ENCODE data around the gene HOXA13.

HOXA13 gene

DNA sequence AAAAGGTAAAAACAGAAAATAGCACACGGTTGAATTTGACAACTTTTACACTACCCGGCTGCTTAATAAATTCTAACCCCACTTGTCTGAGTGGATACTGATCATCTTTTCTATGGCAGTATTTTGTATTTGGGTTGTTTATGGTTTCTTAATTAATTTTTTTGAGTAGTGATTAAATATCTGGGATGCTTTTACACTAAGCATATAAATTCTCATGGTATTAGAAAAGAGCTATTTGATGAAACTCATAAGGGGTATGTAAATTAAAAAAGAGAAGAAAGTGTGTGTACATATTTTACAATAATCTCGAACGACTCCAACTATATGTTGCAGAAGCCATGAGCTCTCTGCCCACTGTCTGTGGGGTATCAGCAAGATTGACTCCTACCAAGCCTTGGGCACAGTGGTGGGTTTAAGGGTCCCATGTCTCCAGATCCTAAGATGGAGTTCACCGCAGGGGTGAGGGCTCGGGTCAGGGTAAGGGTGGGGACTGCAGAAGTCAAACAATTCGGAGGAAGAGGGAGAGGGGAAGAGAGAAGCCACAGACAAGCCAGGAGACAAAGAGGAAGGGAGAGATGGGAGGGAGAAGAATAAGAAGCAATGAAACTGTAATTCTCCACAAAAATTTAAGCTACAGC lies 7.6 kb upstream of the HOXA13 start:
- no peak for DNase-seq (ENCODE audit: low read depth in 3 of 3)

GRCh38 chr7:27205325-27206280 lies 5.7 kb upstream of the HOXA13 start:
- no peak for DNase-seq (ENCODE audit: low read depth in 3 of 3)

GRCh38 chr7:27204851-27205322 lies 5.0 kb upstream of the HOXA13 start:
- no peak for DNase-seq (ENCODE audit: low read depth in 3 of 3)

DNA sequence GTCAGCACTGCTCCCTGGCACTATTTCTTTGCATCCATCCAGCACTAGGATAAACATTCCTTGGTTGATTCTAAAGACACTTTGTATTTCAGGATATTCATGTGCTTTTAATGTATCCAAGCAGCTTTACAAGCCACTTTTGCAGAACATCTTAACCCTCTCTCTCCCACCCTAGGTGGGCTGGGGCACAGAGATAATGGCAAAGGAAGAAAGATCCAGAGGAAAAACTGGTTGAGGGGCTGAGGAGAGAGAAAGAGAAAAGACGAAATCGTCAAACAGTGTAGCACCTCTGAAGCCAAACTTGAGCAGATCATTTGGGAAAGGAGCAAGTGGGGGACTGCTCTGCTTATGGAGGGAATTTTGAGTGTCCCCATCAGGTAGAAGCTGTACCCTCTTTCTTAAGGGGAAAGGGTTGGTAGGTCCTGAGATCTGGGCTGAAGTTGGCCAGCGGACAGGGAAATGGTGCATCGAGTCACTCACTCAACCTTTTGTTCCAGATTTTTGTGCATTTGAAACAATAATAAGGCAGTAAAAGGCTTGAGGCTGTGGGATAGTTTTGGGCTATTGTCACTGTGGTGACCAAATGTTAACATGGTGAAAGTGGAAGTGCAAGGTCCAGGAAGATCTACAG lies 4.2 kb upstream of the HOXA13 start:
- DNase-seq (ENCODE audit: low read depth in 3 of 3) = no peak

- no peak for DNase-seq (ENCODE audit: low read depth in 3 of 3)
Measured at GRCh38 chr7:27203365-27203953, 3.6 kb upstream of the HOXA13 start.

DNA sequence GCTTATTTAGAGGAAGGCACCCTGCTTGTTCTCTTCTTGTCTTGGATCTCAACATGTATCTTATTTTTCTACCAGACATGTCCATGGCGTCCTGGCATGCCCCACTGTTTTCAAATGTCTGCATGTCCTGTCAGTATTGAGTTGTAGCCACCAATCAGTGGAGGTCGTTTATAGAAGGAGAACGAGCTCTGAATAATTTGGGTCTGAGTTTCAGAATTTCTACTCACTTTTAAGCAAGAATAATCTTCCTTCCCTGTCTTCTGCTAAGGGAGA lies 2.9 kb upstream of the HOXA13 start:
- DNase-seq (ENCODE audit: low read depth in 3 of 3) = no peak

DNA sequence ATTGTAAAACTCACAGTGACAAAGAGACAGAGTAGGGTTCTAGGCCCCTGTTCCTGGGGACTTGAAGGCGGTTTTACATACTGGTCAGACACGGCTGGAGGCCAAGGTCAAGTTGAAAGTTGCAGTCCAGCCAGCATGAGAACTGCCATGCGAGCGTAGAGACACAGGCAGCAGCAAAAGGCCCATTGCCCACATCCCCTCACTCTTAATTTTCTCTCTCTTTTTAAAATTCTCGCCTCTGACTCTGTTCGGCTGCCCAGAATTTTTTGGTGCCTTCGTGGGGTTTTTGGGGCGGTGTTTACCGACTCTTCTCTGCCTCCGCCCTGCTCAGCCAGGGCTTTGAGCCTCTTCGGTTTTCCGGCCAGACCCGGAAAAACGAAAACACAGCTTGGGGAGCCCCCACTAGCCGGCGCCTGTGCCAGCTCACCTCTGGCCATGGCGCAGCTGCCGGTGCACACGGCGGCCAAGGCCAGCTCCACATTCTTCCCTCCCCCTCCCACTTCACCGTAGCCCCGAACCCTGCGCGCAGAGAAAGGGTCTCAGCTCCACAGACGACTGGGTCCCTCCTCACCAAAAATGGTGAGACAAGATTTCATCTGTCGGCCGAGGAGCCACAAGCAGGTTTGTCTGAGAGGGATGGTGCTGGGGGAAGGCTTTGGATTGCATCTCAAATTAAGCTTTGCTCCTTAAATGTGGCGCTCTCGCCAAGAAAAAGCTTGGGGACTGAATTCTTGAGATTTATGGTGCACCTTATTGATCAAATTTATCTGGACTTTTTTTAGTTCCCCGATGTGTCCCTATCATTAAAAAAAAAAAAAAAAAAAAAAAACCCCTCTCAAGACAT lies 2.3 kb upstream of the HOXA13 start:
- DNase-seq (ENCODE audit: low read depth in 3 of 3) = no peak

- no peak for DNase-seq (ENCODE audit: low read depth in 3 of 3)
Measured at GRCh38 chr7:27201580-27202017, 1.7 kb upstream of the HOXA13 start.

DNA sequence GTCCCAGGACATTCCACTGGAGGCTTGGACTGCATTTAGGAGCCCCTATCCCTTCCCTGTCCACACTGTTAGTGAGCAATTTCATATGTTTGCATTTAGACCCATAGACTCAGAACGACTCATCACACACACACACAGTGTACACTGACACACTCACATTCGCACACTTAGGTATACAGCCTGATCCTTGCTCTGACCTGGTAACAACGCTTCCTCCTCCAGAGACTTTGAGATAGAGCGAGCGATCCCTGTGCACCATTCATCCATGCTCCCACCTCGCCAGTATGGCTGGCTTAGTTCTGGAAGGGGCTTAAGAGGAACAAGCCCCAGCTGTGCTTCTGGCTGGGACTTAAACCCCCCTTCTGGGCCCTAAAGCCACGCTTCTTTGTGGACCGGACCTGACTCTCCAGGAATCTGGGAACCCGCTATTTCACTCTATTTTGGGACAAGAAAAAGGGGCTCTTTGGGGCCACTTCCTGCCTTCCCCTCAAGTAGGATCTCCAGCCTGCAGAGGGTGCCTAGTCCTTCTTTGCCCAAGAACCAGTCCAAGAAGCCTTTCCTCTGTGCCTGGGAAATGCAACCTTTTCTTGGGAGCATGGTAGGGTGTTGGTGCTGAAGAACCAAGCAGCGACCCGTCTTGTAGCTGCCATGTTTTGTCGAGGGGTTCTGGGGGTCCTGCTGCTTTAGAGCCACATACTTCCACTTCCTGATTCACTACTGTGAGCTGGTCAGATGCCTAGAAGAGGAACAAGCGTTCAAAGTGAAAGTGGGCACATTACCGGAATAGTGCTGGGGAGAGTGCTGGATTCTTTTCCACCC lies 1.1 kb upstream of the HOXA13 start:
- DNase-seq (ENCODE audit: low read depth in 3 of 3) = no peak

GRCh38 chr7:27198871-27199801 lies 755 bp downstream of the HOXA13 start:
- DNase-seq (ENCODE audit: low read depth in 3 of 3) = no peak

DNA sequence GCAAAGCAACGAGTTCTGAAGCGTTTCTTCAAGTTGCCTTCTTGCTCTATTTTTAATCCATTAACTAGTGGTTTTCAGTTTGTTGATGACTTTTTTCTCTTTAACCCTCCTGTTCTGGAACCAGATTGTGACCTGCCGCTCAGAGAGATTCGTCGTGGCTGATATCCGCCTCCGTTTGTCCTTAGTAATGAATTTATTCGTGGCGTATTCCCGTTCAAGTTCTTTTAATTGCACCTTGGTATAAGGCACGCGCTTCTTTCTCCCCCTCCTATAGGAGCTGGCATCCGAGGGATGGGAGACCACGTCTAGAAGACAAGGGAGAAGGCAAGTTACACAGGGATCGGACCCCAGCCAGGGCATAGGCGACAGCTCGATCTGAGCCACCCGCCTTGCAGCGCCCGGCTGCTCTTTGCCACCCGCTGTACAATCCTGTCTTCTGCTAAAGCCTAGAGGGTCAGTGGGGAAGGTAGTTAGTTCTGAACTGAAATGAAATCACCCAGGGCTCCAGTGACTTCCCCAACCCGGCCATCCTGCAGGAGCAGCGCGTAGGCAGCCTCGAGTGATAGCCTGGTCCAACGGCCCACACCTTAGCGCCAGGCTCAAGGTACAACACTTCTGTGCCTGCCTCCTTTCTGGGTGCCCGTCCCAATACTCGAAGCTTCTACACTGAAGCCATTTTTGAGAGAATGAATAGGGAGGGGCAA lies 1.6 kb downstream of the HOXA13 start:
- no peak for DNase-seq (ENCODE audit: low read depth in 3 of 3)

GRCh38 chr7:27197137-27198042 lies 2.5 kb downstream of the HOXA13 start:
- DNase-seq (ENCODE audit: low read depth in 3 of 3) = no peak

DNA sequence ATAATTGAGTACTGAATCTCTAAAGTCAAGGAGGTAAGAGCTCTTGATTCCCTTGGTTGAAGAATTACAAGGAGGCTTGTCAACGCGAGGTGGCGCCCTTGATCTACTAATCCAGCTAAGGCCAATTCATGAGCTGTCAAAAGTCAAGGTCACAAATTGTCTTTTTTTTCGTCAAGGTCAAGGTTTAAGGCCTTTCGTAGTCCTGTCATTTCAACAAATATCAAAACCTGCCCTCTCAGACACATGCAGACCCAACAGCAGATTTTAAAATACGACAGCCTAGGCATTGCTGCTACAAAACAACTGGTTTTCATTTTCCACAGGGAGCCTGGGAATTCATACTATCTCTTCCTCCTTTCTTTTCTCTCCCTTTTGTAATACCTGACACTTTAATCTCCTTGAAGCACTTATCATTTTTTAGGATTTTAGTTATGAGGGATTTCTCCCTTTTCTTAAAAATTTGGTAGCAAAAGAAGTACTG lies 3.6 kb downstream of the HOXA13 start:
- DNase-seq (ENCODE audit: low read depth in 3 of 3) = peak; percentile 69 to 76 (median 76)

- no peak for DNase-seq (ENCODE audit: low read depth in 3 of 3)
Measured at GRCh38 chr7:27194686-27195379, 5.1 kb downstream of the HOXA13 start.

DNA sequence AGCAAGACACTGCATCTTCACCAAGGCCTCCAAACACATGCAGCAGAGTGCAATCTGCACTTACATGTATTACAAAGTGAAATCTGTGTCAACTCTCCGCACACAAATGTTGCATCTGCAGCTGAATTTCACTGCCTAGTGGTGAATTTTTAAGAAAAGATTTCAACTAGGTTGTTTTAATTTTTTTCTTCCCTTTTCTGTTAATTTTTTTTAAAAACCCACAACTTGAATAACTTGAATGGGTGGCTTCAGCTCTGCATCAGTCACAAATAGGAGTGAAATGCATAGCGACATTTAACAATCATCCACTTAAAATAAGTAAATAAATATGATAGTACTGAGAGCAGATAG lies 5.9 kb downstream of the HOXA13 start:
- DNase-seq (ENCODE audit: low read depth in 3 of 3) = no peak

GRCh38 chr7:27193335-27194001 lies 6.4 kb downstream of the HOXA13 start:
- no peak for DNase-seq (ENCODE audit: low read depth in 3 of 3)
